Bone marrow (tissue), 2 donors: ENCODE data around the gene RITA1.

Experiments
- DNase-seq, 2 donors: peaks; one replicate each; lab custom pipeline; 2025; lab: John Stamatoyannopoulos, UW

RITA1 gene

DNA sequence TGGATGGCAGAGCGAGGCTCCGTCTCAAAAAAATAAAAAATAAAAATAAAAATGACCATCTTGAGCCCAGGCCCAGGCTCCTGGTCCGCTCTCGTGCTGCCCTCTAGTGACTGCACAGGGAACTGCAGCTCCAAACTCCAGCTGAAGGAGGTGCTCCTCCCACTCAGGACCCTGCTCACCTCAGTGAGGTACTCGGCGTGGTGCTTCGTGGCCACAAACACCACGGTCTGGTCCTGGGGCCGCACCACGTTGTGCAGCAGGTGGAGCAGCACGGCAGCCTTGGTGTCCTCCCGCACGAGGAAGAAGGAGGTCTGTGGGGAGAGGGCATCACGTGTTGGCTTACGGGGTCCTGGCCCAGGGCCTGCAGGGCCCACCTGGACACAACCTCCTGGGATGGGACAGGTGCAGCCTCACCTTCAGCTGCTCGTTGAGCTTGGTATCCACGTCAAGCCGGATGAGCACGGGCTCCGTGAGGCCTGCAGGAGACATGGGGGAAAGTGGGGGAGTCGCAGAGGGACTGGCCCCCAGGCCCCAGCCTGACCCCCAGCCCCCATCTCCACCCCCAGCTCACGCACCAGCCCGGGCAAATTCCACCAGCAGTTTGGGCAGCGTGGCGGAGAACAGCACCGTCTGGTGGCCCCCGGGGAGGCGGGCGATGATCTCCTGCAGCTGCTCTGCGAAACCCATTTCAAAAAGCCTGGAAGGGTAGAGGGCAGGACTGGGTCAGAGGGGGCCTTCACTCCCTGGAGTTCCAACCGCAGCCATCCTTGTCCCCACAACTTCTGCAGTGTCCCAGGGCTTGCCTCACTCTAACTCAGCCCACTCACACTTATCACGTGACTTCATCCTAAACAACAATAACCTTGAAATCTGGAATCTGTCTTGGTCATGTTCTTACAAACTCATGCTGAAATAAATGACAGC is 10.8 kb upstream of the RITA1 start:
- DNase-seq: peak; percentile 12 to 40

DNA sequence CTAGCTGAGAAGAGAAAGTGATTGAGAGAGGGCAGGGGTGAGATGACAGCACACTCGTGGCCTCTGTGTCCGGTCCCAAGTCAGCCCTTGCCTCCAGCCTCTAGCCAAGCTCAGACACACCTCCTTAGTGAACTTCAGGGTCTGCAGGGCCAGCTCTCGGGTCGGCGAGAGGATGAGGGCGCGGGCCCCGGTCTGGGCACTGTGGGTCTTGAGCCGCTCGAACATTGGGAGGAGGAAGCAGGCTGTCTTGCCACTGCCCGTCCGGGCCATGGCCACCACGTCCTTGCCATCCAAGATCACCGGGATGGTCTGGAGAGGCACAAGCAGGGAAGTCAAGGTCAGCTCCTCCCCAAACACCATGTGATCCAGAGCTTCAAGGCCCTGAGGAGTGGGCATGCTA is 6.5 kb upstream of the RITA1 start:
- no peak for DNase-seq

DNA sequence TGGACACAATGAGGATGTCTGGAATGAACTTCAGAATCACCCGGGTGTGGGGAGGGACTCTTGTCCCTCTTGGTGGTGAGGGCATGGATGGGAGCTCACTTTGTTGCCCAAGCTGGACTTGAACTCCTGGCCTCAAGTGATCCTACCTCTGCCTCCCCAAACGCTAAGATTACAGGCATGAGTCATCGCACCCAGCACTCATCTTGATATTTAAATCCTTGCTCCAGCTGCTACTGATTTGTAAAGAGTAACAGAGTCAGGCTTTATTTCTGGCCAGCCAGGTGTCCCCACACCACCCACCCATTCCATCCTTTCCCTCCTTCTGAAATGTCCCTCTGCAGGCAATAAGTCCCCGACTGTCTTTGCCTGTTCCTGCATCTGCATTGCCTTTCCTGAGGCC is 5.2 kb upstream of the RITA1 start:
- no peak for DNase-seq

DNA sequence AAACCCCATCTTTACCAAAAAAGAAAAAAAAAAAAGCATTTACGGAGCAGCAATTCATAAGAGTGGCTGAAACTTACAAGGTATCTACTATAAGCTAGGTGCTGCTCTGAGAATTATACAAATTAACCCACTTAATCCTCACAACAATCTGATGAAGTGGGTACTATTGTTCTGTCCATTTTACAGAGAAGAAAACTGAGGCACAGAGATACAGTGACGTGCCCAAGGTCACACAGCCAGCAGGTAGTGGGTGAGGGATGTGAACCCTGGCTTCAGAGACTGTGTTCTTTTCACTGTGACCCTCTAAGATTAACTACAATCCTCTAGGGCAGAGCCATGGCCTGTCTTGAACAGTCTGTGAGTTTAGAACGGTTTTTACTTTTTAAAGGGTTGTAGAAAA is 3.5 kb upstream of the RITA1 start:
- DNase-seq: no peak

DNA sequence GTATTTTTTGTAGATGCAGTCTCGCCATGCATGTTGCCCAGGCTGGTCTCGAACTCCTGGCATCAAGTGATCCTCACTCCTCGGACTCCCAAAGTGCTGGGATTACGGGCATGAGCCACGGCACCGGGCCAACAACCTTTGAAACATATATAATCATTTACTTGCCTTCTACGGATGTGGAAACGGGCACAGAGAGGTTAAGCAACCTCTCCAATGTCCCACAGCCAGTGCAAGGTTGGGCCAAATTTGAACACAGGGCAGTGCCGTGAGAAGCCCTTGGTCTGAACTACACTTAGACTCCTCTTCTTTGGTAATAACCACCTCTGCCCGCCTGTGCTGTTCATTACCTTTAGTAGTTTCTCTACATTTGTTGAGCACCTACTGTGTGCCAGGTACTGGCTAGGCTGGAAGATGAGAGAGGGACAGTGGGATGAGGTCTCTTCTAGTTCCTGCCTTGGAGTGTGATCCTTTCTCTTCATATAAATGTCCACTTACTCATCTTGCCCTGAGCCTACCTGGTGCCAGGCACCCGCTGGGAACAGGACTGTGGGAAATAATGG is 2.4 kb upstream of the RITA1 start:
- DNase-seq: no peak

DNA sequence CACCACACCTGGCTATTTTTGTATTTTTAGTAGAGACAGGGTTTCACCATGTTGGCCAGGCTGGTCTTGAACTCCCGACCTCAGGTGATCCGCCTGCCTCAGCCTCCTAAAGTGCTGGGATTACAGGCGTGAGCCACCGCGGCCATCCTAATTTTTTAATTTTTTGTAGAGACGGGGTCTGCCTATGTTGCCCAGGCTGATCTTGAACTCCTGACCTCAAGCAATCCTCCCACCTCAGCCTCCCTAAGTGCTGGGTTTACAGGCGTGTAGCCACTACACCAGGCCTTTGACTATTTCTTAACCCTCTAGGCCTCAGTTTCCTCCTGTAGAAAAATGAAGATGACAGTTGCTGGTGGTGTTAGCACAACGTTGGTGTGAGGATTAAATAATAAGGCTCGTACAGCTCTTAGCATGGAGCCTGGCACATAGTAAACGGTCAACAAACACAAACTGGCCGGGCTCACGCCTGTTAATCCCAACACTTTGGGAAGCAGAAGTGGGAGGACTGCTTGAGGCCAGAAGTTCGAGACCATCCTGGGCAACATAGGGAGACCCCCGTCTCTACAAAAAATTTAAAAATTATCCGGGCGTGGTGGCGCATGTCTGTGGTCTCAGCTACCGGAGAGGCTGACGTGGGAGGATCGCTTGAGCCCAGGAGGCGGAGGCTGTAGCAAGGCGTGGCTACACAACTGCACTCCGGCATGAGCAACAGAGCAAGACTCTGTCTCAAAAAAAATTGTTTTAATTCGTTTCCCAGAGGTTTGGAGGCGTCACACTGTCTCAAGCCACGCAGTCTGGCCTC is 1.2 kb upstream of the RITA1 start:
- DNase-seq: no peak

DNA sequence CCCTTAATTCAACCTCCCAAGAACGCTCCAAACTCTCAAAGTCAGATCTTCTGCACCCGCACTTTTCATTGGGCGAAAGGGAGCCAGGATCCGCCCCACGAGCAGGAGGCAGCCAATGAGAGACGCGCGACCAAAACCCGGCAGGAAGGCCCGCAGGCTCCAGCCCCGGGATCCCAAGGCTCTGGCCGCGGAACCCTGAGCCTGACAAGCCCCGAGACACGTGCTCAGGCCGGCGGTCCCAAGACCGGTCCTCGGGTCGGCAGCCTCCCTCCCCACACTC is 681 bp upstream of the RITA1 start:
- DNase-seq: peak; percentile 85 to 92

DNA sequence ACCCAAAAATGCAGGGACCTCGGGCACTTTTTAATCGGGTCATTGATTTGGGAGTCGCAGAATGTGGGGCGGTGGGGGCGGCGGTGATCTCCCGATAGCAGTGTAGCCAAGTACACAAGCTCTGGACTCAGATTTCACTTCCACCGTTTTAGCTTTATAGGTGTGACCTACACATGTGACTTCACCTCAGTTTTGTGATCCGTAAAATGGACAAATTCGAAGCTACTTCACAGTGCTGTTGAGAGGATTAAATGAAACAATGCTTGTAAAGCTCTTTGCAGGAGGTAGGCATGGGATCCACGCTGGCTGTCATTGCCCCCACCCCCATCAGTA is 478 bp downstream of the RITA1 start:
- no peak for DNase-seq

DNA sequence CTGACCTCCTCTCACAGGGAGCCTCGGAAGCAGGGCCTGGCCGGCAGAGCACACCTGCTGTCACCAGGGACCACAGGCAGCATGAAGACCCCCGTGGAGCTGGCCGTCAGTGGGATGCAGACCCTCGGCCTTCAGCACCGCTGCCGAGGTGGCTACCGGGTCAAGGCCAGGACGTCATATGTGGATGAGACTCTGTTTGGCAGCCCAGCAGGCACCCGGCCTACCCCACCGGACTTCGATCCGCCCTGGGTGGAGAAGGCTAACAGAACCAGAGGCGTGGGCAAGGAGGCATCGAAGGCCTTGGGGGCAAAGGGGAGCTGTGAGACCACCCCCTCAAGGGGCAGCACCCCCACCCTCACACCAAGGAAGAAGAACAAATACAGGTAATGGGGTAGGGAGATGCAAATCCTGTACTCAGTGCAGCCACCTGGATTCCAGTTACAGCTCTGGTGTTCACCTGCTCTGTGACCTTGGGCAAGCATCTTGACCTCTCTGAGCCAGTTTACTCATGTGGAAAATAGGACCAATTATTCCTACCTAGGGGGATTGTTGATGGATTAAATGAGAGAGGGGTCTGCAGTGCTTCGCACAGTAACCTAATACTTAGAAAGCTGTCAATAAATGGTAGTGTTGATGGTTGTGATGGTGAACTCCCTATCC is 1.3 kb downstream of the RITA1 start:
- no peak for DNase-seq

DNA sequence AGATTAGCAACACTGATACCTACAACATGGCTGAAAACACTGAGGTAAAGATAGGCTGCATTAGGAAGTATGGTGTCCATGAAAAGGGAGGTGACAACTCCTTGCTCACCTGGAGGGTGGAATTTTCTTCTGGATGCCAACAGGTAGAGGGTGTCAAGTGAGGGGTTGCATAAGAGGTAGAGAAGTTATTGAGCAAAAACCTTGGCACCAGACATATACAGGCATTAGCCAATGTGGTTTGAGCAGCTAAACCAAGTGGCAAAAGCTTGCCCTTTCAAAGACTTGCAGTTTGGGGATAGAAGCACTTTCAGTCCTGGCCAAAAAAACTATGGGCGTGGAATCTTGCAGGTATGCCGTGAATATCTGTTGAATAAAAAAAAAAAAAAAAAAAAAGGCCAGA is 3.8 kb downstream of the RITA1 start:
- DNase-seq: no peak

DNA sequence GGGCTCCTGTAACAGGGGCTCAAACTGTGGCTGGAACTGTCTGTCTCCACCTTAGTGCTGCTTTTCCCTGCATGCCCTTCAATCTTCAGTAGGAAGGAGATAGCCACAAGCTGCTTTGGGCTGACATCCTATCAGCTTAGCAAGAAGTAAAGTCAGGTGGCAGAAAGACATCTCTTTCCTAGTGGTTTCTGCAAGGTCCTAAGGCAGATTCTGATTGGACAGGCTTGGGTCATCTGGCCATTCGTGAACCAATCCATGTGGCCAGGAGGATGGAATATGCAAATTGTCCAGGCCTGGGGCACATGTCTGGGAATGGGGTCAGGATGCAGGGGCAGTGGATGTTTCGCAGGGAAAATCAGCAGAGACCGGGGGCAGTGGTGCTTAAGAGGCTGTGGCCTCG is 5.2 kb downstream of the RITA1 start:
- no peak for DNase-seq

DNA sequence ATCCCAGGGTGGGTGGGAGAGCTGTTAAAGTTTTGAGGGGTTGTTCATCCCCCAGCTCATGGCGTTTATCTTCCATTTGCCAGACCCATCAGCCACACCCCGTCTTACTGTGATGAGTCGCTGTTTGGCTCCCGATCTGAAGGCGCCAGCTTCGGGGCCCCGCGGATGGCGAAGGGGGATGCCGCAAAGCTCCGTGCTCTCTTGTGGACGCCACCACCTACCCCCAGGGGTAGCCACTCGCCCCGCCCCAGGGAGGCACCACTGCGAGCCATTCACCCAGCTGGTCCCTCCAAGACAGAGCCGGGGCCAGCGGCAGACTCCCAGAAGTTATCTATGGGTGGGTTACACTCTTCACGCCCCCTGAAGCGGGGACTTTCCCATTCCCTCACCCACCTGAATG is 5.7 kb downstream of the RITA1 start:
- no peak for DNase-seq

DNA sequence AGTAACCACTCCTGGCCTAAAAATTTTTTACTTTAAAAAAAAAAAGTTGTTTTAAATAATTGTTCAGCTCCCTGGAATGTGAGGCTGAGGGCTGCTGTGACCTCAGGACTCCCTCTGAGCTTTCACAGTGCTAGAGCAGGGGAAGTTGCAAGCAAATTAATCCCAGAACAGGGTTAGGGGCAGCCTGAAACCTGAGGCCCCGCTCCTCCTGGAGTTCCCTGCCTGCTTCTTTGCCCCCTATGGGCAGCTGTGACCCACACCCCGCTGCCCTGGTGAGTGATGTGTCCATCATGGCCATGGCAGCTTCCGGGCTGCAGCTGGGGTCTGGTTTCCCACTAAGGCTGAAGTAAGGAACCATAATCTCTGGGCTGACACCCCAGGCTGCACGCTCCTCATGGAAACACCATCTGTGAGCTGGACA is 9.5 kb downstream of the RITA1 start:
- no peak for DNase-seq

DNA sequence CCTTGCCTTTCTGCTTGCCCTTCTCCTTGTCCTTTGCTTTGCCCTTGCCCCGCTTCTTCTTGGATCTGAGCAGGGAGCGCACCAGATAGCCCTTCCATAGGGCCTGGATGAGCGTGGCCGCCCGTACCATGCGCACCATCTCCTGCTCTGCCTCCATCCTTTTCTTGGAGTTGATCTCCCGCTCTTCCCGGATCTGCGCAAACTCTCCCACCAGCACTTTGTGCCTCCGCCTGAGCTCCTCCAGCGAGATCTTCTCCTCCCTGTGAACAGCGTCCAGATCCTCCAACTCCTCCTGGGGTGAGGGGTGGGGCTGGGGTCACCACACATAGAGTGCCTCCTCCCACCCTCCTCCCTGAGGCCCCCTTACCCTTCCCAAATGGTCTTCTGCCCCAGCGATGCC is 10.1 kb downstream of the RITA1 start:
- no peak for DNase-seq

DNA sequence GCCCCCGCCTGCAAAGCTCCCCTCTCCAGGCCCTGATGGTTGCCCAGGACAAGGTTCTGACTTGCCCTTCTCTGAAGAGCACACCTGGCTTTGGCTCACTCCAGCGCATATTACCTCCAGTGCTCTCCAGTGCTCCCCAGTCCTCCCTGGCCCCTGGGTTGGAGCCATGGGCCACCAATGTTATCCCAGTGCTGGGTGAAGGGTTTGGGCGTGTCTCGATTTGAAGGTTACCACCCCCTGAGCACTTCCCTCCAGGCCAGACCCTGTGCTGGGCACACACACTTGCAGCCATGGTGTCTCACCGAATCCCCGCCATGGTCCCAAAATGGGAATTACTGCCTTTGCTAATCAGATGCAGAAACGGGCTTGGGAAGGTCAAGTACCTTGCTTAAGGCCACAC is 11.1 kb downstream of the RITA1 start:
- DNase-seq: no peak

DNA sequence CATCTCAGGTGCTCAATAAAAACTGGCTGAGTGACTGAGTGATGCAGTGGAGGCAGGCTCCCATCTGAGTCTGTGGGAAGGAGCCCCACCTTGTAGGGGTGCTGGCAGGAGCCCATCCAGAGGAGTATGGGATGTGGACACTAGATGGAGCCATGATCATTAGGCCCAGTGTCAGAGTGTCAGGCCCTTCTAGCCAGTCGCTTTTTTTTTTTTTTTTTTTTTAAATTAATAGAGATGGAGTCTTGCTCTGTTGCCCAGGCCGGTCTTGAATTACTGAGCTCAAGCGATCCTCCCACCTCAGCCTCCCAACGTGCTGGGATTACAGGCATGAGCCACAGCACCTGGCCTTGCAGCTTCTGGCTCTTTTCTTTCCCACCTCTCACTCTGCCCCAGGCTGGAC is 11.5 kb downstream of the RITA1 start:
- DNase-seq: peak; percentile 9 to 79

DNA sequence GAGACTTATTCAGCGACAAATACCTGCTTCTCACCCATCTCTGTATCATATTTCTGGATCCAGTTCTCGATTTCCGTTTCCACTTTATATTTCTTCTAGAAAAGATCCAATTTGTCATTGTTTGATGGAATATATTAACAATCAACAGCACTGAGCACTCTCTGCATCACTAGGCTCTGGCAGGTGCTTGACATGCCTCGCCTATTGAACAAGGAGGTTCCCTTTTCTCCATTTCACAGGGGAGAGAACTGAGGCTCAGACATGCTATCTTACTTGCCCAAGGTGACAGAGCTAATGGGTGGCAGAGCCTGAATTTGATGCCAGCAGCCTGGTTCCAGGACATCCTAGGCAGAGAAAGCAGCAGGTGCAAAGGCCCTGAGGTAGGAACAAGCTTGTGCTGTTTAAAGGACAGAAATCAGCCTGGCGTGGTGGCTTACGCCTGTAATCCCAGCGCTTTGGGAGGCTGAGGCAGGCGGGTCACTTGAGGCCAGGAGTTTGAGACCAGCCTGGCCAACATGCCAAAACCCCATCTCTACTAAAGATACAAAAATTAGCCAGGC is 12.1 kb downstream of the RITA1 start:
- DNase-seq: no peak

DNA sequence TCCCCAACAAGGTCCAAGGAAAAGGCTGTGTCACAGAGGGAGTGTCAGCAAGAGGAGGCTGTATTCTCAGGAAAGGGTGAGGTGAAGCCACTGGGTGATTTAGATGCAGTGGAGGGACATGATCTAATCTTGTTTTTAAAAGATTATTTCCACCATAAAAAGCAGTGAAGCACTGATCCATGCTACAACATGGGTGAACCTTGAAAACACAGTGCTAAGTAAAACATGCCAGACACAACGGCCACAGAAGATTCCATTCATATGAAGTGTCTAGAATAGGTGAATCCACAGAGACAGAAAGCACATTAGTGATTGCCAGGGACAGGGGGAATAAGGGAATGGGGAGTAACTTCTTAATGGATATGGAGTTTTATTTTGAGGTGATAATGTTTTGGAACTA is 12.8 kb downstream of the RITA1 start:
- no peak for DNase-seq

DNA sequence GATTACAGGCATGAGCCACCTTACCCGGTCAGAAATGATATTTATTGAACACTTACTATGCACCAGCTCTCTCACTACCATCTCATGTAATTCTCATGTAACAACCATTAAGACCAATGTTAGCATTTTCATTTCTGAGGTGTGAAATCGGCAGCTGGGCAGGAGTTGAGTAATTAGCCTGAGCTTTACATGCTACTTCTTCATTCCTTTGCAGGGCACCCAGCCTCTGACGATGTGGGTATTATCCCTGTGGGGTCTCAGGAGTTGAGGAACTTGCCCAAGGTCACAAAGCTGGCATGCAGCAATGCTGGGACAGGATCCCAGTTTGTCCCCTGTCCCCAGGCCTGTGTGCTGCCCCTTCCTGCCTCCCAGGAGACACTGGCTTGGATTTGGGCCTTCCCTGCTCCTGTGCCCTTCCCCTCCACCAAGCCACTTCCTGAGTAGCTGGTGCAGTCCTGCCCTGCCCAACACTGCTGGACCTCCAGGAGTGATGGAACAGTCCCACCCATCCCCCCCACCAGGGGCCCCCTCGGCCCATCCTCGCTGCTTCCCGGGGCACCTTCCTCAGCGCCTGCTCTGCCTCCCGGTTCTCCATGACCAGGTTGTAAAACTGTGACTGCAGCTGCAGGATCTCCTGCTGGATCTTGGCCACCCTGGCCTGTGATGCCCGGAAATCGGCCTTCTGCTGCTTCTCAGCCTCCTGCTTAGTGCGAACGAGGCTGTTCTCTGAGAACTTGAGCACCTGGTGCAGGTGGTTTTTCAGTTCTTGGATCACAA is 14.7 kb downstream of the RITA1 start:
- no peak for DNase-seq

DNA sequence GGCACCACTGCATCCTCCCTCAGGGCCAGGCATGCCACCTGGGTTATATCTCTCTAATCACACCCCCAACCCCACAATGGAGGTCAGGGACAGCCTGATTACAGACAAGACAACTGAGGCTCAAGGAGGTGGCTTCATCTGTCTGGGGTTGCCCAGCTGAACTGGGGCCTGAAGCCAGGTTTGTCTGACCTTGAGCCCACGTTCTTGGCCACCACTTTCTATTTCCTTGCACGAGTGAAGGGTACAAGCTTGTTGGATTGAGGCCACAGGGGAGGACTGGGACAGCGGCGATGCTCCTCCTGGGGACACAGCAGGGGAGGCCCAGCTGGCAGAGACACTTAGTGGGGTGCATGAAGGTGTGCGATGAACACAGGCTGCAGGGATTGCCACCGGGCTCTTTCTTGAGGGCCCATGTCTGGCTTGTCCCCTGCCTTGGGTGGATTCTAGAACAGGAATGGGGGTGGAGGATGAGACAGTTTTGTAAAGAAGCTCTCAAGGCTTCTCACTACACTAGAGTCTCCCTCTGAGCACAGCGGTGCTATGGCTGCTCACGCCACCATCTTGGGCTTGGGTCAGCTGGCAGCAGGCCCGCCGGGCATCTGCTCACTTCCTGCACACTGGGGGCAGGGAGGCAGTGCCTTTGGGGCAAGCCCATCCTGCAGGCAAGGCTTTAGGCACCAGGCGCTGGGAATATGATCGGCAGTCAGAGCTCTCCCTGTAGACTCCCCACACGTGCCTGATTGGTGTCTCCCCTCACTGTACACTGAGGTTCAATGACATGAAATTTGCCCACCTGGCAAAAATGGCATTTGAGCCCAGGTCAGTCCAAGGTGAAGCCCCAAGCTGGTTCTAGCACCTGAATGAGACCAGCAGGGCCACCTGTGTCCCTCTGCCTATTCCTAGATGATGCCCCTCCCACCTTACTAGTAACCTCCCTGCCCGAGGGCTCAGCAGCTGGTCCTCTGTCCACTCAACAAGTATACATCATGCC is 16.0 kb downstream of the RITA1 start:
- DNase-seq: no peak
